HepG2 (cell line): Measurements from ENCODE around the gene ZFX. TPM values are rescaled to one million over a fixed set of nuclear protein-coding genes. Genes with fewer than 3 reads are reported as not detected.
A peak's percentile ranks its signal among the peaks of the same experiment; 100 is the strongest.

Experiments
- ARNT ChIP-seq: fragments of 450-650 bp; IDR thresholded peaks from 2 replicates; pipeline ENCODE4 v1.6.1; 2017
- BRCA1 ChIP-seq: sonication (generic); formaldehyde crosslinking; IDR thresholded peaks from 2 replicates; pipeline ENCODE4 v1.4.0; 2020; ENCODE audit warnings: missing genetic modification reagents
- DMAP1 ChIP-seq: IDR thresholded peaks from 2 replicates; pipeline ENCODE4 v1.6.1; 2016
- DNMT1 ChIP-seq: sonication (generic); formaldehyde crosslinking; IDR thresholded peaks from 2 replicates; pipeline ENCODE4 v1.5.1; 2020; ENCODE audit warnings: mild to moderate bottlenecking, missing genetic modification reagents
- FOXK1 ChIP-seq: sonication (generic); formaldehyde crosslinking; IDR thresholded peaks from 2 replicates; pipeline ENCODE4 v1.4.0; 2020; ENCODE audit warnings: low read depth, missing genetic modification reagents, borderline replicate concordance
- FOXK2 ChIP-seq: fragments of 450-650 bp; IDR thresholded peaks from 2 replicates; pipeline ENCODE4 v1.6.1; 2016
- GATAD1 ChIP-seq: IDR thresholded peaks from 2 replicates; pipeline ENCODE4 v1.6.1; 2016; ENCODE audit warnings: missing genetic modification reagents, missing compliant biosample characterization
- HCFC1 ChIP-seq: fragments of 150-350 bp; IDR thresholded peaks from 2 replicates; pipeline ENCODE4 v1.6.1; 2014; ENCODE audit warnings: low read depth, low read length
- HMG20A ChIP-seq: IDR thresholded peaks from 2 replicates; pipeline ENCODE4 v1.6.1; 2016; ENCODE audit warnings: borderline replicate concordance
- MAZ ChIP-seq, 2 experiments: sonication (generic) in 1 of 2; formaldehyde crosslinking in 1 of 2; IDR thresholded peaks; 2 replicates each; pipeline versions ENCODE4 v1.5.0 to v1.6.1; 2012 to 2020; ENCODE audit warnings: low read depth in 2 of 2, mild to moderate bottlenecking in 2 of 2, borderline replicate concordance in 1 of 2, improper control_type of control experiment in 1 of 2, low read length in 1 of 2, missing genetic modification reagents in 1 of 2, moderate library complexity in 1 of 2
- MBD4 ChIP-seq: IDR thresholded peaks from 2 replicates; pipeline ENCODE4 v1.6.1; 2012; ENCODE audit warnings: low read length, inconsistent platforms, borderline replicate concordance
- MLLT10 ChIP-seq: sonication (generic); formaldehyde crosslinking; IDR thresholded peaks from 2 replicates; pipeline ENCODE4 v1.4.0; 2020; ENCODE audit warnings: missing genetic modification reagents
- MTF1 ChIP-seq: sonication (generic); formaldehyde crosslinking; IDR thresholded peaks from 2 replicates; pipeline ENCODE4 v1.5.0; 2020; ENCODE audit warnings: missing genetic modification reagents
- REXO4 ChIP-seq: sonication (generic); formaldehyde crosslinking; IDR thresholded peaks from 2 replicates; pipeline ENCODE4 v1.8.0; 2022; ENCODE audit warnings: missing genetic modification reagents, mild to moderate bottlenecking, borderline replicate concordance
- SAP130 ChIP-seq: IDR thresholded peaks from 2 replicates; pipeline ENCODE4 v1.6.1; 2016; ENCODE audit warnings: low read depth
- TBL1XR1 ChIP-seq: fragments of 150-350 bp; IDR thresholded peaks from 2 replicates; pipeline ENCODE4 v1.6.1; 2014; ENCODE audit warnings: borderline replicate concordance, low read length; ENCODE audit not compliant: partially characterized antibody
- XBP1 ChIP-seq: sonication (generic); formaldehyde crosslinking; IDR thresholded peaks from 2 replicates; pipeline ENCODE4 v1.5.0; 2020; ENCODE audit warnings: missing genetic modification reagents
- ZBTB1 ChIP-seq: sonication (generic); formaldehyde crosslinking; IDR thresholded peaks from 2 replicates; pipeline ENCODE4 v1.4.0; 2020; ENCODE audit warnings: missing genetic modification reagents, borderline replicate concordance
- ZBTB20 ChIP-seq: sonication (generic); formaldehyde crosslinking; IDR thresholded peaks from 2 replicates; pipeline ENCODE4 v1.8.1; 2023; ENCODE audit warnings: missing genetic modification reagents, low read depth, mild to moderate bottlenecking, borderline replicate concordance
- ZMAT3 ChIP-seq: sonication (generic); formaldehyde crosslinking; conservative IDR thresholded peaks from 2 replicates; pipeline ENCODE4 v1.7.0; 2021; ENCODE audit warnings: missing genetic modification reagents
- ZNF296 ChIP-seq: sonication (generic); formaldehyde crosslinking; conservative IDR thresholded peaks from 2 replicates; pipeline ENCODE4 v1.5.0; 2020; ENCODE audit warnings: mild to moderate bottlenecking, missing genetic modification reagents
- ZNF782 ChIP-seq: sonication (generic); formaldehyde crosslinking; IDR thresholded peaks from 2 replicates; pipeline ENCODE4 v1.4.0; 2020; ENCODE audit warnings: missing genetic modification reagents, mild to moderate bottlenecking, borderline replicate concordance
- ZNF841 ChIP-seq: sonication (generic); formaldehyde crosslinking; IDR thresholded peaks from 2 replicates; pipeline ENCODE4 v1.8.1; 2023; ENCODE audit warnings: missing genetic modification reagents, borderline replicate concordance
- polyA plus RNA-seq, 8 experiments: library from polyadenylated mRNA; depleted of rRNA in 3 of 8; stranded (reverse) in 7 of 8; unstranded in 1 of 8; fragments of >200 nt; fragmentation: Illumina TruSeq in 4 of 8; extraction: Trizol in 4 of 8; gene quantifications; 2 replicates each; pipeline versions ENCODE4 v1.2.1 to v1.2.3, GENCODE V29; 2011 to 2016; ENCODE audit warnings: low read depth in 4 of 8, missing spikeins in 1 of 8, mixed read lengths in 1 of 8; ENCODE audit not compliant: insufficient read depth in 1 of 8
- total RNA-seq, 5 experiments: library from RNA; depleted of rRNA; stranded (reverse); fragments of >200 nt; fragmentation: Illumina TruSeq; extraction: Trizol; gene quantifications; 2 replicates each; pipeline ENCODE4 v1.2.3, GENCODE V29; 2016; ENCODE audit warnings: low read depth in 1 of 5
- TF ChIP-seq, protein P1 (sequence below): sonication (generic); formaldehyde crosslinking; IDR thresholded peaks from 2 replicates; pipeline ENCODE4 v1.4.0; 2020; ENCODE audit warnings: missing genetic modification reagents
- TF ChIP-seq, protein P2 (sequence below): sonication (generic); formaldehyde crosslinking; IDR thresholded peaks from 2 replicates; pipeline ENCODE4 v1.4.0; 2020; ENCODE audit warnings: missing genetic modification reagents, low read depth, mild to moderate bottlenecking, borderline replicate concordance
- TF ChIP-seq, protein P3 (sequence below): sonication (generic); formaldehyde crosslinking; IDR thresholded peaks from 2 replicates; pipeline ENCODE4 v1.9.0; 2021; ENCODE audit warnings: missing genetic modification reagents, borderline replicate concordance
- TF ChIP-seq, protein P4 (sequence below): sonication (generic); formaldehyde crosslinking; IDR thresholded peaks from 2 replicates; pipeline ENCODE4 v1.4.0; 2020; ENCODE audit warnings: missing genetic modification reagents, borderline replicate concordance

The ZFX gene
- total and polyA plus RNA-seq, 2 of the 13 experiments (the other 11 are each of a cell fraction or from before 2014, with no cell fraction given) = 13.8 to 37.3 TPM

DNA sequence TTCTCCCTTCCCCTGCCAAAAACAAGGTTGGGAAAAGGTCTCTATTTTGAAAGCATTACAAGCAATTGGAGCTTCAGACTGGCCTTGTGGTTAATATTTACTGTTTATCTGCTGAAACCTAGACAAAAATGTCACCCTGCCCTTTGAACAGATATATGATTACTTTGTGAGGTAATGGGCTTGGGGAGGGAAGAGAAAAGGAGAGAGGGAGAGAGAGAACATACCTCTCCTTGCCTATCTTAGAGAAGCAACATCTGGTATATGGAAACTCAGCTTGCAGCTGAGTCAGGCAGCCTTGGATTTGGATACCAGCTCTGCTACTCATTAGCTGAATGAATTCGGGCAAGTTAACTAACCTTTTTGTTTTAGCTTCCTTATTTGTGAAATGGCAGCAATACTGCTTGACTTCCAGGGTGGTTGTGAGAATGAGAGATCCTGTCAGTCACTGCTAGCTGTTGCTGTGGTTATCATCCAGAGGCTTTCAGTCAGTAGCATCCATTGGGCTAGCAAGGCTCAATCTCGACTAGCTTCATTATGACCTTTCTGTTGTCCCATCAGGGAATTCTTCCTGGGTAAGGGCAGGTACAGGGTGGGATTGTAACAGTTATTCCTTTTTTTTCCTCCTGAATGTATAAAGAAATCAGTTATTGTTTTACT is 41.1 kb downstream of the ZFX start (continued):
- TF ChIP-seq, protein P1, sequence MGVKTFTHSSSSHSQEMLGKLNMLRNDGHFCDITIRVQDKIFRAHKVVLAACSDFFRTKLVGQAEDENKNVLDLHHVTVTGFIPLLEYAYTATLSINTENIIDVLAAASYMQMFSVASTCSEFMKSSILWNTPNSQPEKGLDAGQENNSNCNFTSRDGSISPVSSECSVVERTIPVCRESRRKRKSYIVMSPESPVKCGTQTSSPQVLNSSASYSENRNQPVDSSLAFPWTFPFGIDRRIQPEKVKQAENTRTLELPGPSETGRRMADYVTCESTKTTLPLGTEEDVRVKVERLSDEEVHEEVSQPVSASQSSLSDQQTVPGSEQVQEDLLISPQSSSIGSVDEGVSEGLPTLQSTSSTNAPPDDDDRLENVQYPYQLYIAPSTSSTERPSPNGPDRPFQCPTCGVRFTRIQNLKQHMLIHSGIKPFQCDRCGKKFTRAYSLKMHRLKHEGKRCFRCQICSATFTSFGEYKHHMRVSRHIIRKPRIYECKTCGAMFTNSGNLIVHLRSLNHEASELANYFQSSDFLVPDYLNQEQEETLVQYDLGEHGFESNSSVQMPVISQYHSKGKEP = no peak
- TF ChIP-seq ARNT = no peak
- peak; percentile 86; the same call in 1 of the 2 replicates for TF ChIP-seq MLLT10 (CRISPR knock-in tag)
- TF ChIP-seq REXO4 (CRISPR knock-in tag) = no peak
- TF ChIP-seq DMAP1 (CRISPR knock-in tag) = no peak
- TF ChIP-seq, protein P2, sequence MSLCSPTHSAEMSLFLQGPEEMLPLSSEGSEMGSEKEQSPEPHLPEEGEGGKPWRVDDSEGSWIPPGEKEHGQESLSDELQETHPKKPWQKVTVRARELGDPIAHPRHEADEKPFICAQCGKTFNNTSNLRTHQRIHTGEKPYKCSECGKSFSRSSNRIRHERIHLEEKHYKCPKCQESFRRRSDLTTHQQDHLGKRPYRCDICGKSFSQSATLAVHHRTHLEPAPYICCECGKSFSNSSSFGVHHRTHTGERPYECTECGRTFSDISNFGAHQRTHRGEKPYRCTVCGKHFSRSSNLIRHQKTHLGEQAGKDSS (CRISPR knock-in tag) = no peak
- peak; percentile 53; the same call in 1 of the 2 replicates for TF ChIP-seq FOXK1 (CRISPR knock-in tag)
- no peak for TF ChIP-seq ZNF841 (CRISPR knock-in tag)
- TF ChIP-seq GATAD1 = no peak
- TF ChIP-seq, protein P3, sequence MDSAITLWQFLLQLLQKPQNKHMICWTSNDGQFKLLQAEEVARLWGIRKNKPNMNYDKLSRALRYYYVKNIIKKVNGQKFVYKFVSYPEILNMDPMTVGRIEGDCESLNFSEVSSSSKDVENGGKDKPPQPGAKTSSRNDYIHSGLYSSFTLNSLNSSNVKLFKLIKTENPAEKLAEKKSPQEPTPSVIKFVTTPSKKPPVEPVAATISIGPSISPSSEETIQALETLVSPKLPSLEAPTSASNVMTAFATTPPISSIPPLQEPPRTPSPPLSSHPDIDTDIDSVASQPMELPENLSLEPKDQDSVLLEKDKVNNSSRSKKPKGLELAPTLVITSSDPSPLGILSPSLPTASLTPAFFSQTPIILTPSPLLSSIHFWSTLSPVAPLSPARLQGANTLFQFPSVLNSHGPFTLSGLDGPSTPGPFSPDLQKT = no peak
- TF ChIP-seq XBP1 = no peak
- no peak for TF ChIP-seq ZMAT3 (CRISPR knock-in tag)
- no peak for TF ChIP-seq HCFC1
- no peak for TF ChIP-seq ZBTB1 (CRISPR knock-in tag)
- TF ChIP-seq HMG20A (CRISPR knock-in tag) = peak; percentile 68; the same call in 1 of the 2 replicates
- peak; percentile 37 for TF ChIP-seq TBL1XR1
- no peak for TF ChIP-seq MAZ (IDR thresholded peaks at IDR 0.05; ENCODE audit: borderline replicate concordance, low read depth, low read length)
- TF ChIP-seq MAZ (CRISPR knock-in tag; IDR thresholded peaks at IDR 0.05; ENCODE audit: low read depth) = no peak
- peak; percentile 83; the same call in 1 of the 2 replicates for TF ChIP-seq ZBTB20 (CRISPR knock-in tag)
- TF ChIP-seq MTF1 (CRISPR knock-in tag) = no peak
- no peak for TF ChIP-seq BRCA1 (CRISPR knock-in tag)
- peak; percentile 87 for TF ChIP-seq SAP130 (CRISPR knock-in tag)
- TF ChIP-seq FOXK2 = 0 out of 2 replicates have a peak, but pooled peaks have one; percentile 25
- TF ChIP-seq ZNF782 (CRISPR knock-in tag) = no peak
- TF ChIP-seq, protein P4, sequence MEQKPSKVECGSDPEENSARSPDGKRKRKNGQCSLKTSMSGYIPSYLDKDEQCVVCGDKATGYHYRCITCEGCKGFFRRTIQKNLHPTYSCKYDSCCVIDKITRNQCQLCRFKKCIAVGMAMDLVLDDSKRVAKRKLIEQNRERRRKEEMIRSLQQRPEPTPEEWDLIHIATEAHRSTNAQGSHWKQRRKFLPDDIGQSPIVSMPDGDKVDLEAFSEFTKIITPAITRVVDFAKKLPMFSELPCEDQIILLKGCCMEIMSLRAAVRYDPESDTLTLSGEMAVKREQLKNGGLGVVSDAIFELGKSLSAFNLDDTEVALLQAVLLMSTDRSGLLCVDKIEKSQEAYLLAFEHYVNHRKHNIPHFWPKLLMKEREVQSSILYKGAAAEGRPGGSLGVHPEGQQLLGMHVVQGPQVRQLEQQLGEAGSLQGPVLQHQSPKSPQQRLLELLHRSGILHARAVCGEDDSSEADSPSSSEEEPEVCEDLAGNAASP (CRISPR knock-in tag) = peak; percentile 55; the same call in 1 of the 2 replicates
- TF ChIP-seq ZNF296 (CRISPR knock-in tag) = no peak
- no peak for TF ChIP-seq DNMT1
- no peak; the same call in 1 of the 2 replicates for TF ChIP-seq MBD4
